Measurements from ENCODE around the gene UQCR10.
A peak's percentile ranks its signal among the peaks of the same experiment; 100 is the strongest.

Gene UQCR10

DNA sequence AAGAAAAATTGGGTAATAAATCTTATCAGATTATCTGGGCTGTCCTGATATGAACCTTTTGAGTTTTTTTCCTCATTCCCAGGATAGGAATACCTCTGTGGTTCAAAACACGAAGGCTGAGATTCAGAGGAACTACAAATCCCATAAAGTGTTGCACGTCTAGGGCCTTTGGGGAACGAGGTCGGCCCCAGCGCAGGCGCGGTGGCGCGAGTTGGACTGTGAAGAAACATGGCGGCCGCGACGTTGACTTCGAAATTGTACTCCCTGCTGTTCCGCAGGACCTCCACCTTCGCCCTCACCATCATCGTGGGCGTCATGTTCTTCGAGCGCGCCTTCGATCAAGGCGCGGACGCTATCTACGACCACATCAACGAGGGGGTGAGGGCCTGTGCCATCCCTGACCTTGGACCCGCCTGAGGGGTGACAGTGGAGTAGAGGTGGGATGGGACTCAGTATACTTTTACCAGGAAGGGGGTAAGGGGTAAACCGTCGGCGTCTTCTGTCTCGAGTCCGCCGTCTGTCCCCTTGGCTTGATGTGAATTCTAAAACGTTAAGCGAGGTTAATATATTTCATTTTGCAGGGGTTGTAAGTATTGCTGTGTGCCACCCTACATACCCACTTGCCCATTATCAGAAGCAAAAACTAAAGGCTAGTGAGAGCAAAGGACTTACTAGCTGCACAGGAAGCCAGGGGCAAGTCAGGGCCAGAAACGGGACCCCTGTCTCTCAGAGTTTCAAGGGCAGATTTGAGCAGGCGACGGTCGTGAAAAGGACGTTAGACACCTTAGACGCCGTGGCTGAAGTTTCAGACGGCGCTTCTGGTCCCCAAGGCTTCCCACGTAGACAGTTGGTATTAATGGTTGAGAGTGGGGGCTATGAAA lies at the start of gene UQCR10:
UQCR10 (plus strand) TSS at position 199 of the 881 bp plus-strand sequence; CDS start at position 229, 30 bp downstream.
- intact Hi-C loops (cut with DNase I): no loop called here

DNA sequence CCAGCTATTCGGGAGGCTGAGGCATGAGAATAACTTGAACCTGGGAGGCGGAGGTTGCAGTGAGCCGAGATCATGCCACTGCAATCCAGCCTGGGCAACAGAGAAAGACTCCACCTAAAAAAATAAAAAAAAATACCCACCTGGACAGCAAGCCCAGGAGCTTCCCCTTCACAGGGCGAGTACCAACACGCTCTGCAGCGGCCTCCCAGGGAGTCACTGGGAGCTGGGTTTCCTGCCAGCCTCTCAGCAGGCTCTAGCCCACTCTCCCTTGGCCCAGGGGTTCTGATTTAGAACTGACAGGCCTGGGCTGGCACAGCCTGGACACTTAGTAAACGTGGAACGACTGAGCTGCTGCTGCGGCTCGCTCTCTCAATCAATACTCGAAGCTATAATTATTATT lies 49.4 kb upstream of the UQCR10 start:
- intact Hi-C loops (cut with DNase I): no loop called here
- DNase-seq: no peak

More for the DNA sequence above, at the start of gene UQCR10:
- DNase-seq: peak; percentile 91 to 97 (median 95)

DNA sequence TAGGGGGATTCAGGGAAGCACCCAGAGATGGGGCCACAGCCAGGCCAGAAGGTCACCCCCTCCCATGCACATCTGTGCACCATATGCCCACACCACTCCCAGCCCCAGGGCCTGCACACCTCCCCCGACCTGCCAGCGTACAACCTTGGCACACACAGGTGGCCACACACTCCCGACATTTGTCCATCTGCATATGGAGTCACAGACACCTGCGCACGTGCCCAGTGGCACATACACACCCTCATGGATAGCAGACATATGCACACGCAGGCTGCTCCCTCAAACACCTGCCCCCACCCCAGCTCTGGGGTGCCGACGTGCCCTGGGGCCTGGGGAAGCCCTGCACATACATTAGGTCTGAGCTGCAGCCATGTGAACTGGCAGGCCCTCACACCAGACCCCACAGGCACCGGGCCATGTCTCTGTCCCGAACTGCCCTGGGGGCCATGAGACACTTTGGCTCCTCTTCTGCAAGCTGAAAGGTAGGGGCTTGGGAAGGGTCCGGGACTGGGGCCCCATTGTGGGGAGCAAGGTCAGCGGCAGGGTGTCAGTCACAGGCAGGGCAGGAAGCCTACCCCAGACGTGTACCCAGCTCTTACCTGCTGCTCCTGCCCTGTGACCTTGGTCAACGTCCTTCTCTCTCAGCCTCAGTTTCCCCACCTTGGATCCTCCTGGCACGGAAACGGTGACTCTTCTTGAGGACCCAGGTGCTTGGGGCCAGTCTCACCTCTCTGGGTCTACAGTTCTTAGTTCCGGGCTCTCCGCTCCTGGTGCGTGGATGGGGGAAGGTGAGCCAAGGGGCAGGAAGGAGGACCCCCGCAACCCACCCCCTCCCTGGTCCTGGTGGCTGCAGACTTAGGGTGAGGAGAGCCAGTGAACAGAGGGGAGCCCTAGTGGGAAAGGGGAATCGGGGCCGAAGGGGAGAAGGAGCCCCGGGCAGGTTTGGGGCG lies 47.9 kb upstream of the UQCR10 start:
- intact Hi-C loops (cut with DNase I): no loop called here
- no peak for DNase-seq

DNA sequence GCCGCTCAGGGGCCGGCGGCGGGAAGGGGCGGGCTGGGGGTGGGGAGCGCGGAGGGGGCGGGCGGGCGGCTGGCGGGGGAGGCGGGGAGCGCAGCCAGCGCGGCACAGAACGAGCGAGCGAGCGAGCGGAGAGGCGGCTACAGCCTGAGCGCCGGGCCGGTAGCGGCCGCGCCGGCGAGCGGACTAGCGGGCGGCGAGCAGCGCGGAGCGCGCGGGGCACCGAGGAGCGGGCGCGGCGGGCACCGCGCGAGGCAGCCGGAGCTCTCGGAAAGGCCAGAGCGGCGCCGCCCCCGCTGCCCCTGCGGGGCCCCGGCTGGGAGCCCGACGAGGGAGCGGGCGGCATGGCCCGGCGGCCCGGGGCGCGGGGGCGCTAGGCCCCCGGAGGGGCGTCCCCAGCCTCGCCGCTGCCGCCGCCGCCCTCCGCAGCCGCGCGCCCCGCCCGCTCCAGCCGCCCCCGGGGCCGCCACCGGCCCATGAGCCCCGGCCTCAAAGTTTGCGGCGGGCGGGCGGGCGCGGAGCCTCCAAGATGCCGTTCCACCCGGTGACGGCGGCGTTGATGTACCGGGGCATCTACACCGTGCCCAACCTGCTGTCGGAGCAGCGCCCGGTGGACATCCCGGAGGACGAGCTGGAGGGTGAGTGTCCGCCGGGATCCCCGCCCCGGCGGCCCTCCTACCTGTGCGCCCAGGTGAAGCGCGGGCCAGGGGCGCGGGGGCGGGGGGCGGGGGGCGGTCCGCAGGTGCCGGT lies 47.1 kb upstream of the UQCR10 start, which contains the start of gene CABP7:
CABP7 (plus strand) TSS at position 105 of the 747 bp plus-strand sequence; CDS start at position 527, 422 bp downstream.
- intact Hi-C loops (cut with DNase I): no loop called here
- DNase-seq: no peak

DNA sequence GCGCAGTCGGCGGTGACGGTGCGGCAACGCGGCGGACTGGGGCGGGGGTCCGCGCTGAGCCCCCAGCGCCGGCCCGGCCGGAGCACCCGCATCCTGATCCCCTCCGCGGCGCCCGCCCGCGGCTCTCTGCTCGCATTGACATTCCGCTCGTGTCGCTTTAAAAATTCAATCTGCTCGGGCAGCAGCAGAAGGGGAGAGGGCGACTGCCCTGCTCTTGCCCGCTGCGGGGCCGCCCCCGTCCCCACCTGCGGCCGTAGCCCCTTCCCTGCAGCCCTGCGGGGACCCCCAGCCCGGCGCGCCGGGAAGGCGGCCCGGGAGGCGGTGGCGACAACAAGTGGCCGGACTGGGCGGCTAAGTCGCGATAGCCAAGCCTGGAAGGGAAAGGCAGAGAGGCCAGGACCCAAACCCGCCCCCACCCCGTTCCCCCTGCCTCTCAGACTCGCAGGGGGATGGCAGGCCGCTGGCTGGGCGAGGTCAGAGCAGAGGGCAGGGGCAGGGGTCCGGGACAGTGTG lies 46.3 kb upstream of the UQCR10 start:
- no peak for DNase-seq
- intact Hi-C loops (cut with DNase I): no loop called here

DNA sequence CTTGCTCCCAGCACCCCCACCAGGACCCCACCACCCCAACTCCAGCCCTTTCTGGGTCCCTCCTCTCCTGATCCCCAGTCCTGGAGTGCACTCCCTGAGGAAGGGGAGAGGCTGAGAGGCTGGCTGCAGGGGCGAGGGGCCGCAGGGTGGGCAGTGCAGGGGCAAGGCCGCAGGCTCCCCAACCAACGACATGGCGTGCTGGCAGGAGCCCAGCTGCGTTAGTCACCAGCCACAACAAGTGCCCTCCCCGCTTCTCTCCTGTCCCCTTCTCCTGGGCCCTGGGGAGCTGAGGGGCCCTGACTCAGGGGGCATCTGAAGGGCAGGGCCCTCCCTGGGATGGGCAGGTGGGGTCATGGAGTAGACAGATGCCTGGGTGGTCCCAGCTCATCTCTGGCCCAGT lies 45.0 kb upstream of the UQCR10 start:
- intact Hi-C loops (cut with DNase I): no loop called here
- DNase-seq: no peak

DNA sequence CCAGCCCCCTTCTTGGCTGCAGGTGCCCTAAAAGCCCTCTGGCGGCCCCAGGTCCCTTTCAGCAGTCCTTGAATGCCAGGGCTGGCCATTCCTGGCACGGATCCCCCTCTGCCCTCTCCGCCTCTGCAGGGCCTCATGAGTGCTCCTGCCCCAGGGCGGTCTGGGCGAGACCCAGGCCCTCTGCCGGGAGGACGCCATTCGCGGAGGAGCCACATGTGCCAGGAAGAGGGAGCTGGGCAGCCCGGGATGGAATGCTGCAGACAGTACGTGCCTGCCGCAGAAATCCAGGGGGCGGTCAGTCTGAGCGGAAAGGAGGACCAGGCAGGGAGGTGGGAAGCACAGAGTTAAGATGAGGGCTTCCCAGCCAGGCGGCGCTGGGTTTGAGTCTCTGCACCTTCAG lies 44.6 kb upstream of the UQCR10 start:
- DNase-seq: no peak
- intact Hi-C loops (cut with DNase I): no loop called here

DNA sequence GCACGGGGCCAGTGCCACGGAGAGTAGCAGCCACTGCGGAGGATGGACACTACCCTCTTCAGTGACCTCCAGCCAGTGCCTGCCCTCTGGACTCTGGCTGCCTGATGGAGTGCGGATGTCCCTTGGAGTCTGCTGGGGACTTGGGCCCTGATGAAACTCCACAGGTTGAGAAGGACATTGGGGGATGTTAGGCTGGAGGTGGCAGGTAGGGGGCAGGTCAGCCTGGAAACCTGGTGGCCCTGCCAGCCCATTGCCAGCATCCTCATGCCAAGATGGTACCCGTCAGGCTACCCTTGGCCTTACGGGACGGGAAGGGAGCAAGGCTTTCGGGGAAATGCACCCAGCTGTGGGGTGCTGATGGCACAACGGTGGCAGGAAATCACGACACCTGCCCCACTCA lies 43.4 kb upstream of the UQCR10 start:
- intact Hi-C loops (cut with DNase I): no loop called here

DNA sequence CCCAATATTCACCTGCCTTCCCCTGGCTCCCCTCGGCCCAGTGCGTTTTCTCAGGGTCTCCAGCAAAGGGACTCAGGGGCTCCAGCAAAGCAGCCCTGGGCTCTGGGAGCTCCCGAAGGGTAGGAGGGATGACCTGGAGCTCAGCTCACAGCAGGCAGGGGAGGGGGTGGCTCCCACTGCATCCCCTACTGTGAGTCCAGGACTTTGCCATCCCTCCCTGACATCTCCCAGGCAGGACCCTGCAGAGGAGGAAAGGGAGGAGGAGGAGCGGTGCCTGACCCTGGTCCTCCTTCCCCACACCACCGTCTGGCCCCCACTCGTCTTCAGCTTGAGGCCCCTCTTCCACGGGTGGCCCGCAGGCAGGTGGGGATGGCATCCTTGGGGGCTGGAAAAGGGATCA lies 42.3 kb upstream of the UQCR10 start:
- intact Hi-C loops (cut with DNase I): no loop called here
- no peak for DNase-seq

More for the DNA sequence above, 43.4 kb upstream of the UQCR10 start:
- no peak for DNase-seq

DNA sequence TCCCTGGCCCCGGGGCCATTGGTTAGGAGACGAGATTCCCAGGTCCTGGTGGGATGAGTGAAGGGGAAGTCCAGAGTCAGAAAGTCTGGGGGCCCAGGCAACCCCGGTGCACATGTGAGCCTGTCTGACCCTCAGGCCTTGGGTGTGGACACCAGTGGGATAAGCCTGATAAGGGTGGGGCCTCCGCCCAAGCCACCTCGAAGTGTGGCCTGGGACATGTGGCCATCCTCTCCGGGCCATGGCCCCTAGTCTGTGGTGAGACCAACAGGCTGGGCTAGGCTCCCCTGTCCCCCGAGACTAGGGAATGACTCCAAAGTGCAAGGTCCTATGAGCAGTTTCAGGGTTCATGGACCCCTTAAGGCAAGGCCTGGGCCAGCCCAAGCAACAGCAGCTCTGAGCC lies 41.1 kb upstream of the UQCR10 start:
- intact Hi-C loops (cut with DNase I): no loop called here

DNA sequence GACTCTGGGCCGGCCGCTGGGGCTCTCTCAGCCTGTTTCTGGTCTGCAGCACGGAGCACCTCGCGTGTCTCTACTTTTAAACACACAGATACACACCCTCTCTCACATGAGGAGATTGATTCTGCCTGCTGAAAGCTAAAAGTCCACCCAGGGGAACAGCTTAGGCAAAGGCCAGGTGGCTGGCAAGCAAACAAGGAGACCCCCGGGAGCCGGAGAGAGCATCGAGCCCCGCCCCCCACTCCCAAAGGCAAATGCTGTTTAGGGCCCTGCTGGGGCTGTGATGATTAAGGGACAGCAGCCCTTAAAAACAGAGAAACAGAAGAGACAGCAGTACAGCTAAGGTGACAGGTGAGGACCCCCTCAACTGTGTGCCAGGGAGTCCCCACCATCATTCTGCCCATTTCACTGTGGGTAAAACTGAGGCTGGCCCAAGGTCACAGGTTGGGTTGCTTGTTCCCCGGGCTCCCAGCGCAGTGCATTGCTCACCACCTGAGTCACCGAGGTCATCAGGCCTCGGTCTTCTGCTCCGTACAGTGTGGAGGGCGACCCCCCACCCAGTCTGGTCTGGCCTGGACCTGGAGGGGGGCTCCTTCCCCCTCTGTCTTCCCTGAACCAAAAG lies 40.5 kb upstream of the UQCR10 start:
- no peak for DNase-seq
- intact Hi-C loops (cut with DNase I): no loop called here

More for the DNA sequence above, 41.1 kb upstream of the UQCR10 start:
- no peak for DNase-seq

DNA sequence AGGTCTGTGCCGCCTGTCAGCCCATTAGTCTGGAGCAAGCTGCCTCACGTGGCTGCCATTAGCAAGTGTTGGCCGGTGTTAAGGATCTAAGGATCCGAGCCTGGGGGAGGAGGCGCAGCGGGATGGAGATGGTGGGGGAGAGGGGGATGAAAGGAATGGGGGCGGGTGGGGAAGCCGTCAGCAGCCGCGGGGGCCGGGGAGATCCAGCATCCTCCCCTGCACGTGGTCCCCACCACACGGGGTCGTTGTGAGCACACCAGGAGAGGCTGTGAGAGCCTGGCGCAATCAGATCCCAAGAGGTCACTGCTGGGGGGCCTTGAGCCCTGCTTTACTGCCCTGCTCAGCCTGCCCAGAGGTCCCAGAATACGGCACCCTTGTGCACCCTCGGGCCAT lies 40.0 kb upstream of the UQCR10 start:
- intact Hi-C loops (cut with DNase I): no loop called here
- peak in 26 of 42 donors; percentile 20 to 65 (median 40) for DNase-seq

DNA sequence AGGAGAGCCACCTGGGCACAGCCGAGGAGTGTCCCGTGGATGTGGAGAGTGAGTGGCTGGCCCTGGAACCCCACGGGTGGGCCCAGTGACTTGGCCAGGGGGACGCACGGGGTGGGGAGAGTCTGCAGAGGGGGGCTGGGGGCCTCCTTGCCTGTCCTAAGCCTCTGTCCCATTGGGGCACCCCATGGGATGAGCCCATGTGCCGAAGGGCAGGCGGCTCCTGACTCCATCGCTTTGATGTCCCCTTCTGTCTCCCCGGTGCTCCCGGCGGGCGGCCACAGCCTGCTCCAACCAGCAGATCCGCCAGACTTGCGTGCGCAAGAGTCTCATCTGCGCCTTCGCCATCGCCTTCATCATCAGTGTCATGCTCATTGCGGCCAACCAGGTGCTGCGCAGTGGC lies 38.0 kb upstream of the UQCR10 start:
- intact Hi-C loops (cut with DNase I): no loop called here
- no peak for DNase-seq

DNA sequence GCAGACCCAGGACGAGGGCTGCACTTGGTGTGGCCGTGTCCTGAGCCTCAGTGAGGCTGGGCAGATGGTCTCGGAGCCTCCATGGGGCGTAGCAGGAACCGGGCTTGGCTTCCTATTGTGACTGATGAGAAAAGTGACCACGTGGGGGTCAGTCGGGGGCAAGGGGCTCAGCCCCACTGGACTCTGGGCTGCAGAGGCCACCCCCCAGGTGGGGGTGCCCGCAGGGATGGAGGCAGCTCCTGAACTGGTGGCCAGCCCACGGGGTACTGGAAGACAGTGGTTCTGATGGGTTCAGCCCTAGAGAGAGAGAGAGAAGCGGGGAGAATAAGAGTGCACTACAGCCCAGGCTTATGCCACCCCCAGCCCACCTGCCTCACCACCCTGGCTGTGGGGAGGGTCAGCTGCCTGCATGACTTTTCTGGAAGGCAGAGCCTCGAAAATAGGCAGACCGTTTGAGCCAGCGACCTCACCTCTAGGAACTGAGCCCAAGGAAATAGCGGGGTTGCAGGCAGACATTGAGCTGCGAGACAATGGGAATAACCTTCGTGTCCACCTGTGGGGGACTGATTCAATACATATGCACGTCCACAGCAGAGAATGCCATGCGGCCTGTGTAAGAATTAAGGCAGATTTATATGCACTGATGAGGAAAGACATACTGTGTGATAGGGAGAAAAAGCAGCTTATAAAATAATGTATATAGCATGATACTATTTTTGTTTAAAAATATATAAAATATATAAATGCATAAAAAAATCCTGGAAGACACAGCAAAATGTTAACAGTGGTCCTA lies 35.9 kb upstream of the UQCR10 start:
- intact Hi-C loops (cut with DNase I): no loop called here
- DNase-seq: no peak

DNA sequence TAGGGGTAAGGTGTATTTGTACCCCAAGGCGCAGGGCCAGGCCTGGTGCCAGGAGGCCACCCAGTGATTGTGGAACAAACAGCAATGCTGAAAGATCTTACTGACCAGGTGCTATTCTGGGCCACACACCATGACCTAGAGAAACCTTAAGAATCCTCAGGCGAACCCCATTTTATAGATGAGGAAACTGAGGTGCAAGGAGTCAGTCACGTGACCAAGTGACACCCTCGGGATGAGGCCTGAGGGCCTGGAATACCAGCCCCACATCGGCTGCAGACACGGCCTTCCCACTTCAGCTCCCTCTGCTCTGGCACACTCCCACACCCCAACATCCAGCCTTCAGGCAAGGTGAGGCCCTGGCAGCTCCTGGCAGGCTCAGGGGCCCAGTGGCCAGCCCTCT lies 34.3 kb upstream of the UQCR10 start:
- no peak for DNase-seq
- intact Hi-C loops (cut with DNase I): no loop called here

DNA sequence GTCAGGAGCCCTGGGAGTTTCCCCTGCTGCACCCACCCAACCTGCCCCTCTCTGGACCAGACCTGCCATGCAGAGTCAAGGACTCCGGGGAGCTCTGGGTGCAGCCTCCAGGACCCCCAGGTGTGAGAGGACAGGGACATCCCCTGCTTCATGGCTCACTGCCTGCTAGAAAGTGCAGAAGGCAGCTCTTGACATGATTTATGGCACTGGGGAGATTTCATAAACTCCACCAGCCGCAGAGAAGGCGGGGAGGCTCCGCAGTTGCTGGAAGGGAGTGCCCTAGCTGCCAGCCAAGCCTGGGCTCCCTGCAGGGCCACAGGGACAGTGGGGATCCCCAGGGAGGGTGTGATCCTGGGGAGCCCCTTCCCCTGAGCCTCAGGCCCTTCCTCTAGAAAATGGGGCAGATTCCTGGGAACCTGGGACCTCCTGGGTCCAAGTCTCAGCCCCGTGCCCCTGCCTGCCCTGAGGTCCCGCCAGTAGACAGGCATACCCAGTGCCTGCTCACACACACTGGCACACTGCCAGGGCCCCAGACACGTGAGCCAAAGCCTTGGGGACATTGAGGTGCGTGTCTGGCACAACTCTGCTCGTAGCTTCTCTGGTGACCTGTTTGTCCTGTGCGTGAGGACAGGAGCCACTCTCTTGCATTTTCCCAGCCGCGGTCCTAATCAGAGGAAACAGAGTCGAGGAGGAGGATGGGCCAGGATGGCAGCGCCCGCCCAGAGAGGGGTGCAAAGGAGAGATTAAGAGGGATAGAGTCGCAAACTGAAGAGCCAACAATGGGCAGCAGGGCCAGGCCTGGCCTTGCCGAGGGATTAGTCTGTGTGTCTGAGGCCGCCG lies 33.6 kb upstream of the UQCR10 start:
- DNase-seq: peak in 2 of 42 donors; percentile 20 to 26
- intact Hi-C loops (cut with DNase I): no loop called here

DNA sequence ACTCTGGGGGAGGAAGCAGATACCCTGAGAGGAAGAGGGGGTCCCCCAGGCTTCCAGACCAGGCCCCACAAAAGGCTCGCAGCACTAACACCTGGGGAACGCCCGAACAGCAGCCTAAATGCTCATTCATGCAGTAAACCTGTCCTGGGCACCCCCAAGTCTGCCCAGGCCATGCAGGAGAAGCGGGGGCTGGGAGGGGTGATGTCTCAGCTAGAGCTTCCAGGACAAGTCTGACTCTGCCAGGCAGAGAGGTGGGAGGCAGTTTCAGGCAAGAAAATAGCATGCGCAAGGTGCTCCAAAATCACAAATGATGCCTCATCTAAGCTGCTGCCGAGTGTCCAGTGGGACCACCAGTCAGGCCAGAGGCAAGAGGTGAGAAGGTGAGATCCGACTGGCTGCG lies 32.8 kb upstream of the UQCR10 start:
- peak in 34 of 42 donors; percentile 3 to 72 (median 42) for DNase-seq
- intact Hi-C loops (cut with DNase I): no loop called here

Data from head of caudate nucleus (tissue), 42 donors.